Endodermal cell (in vitro differentiated cells): ENCODE data around the gene ADAMTS17. TPM values are rescaled to one million over a fixed set of nuclear protein-coding genes. Genes with fewer than 3 reads are reported as not detected.

ENCODE experiments used
- DNase-seq: peaks from one replicate; pipeline ENCODE4 v3.0.0-alpha.2; 2017
- H3K27ac ChIP-seq: 2 replicates; pipeline ENCODE4 v1.5.1; 2013; ENCODE audit warnings: mild to moderate bottlenecking, low read depth, low read length, moderate library complexity
- H3K27me3 ChIP-seq: 2 replicates; pipeline ENCODE4 v1.6.1; 2013; ENCODE audit warnings: mild to moderate bottlenecking, low read length, moderate library complexity; ENCODE audit not compliant: insufficient read depth, control insufficient read depth, poor library complexity, severe bottlenecking
- H3K36me3 ChIP-seq: 2 replicates; pipeline ENCODE4 v1.7.0; 2013; ENCODE audit warnings: mild to moderate bottlenecking, low read length, moderate library complexity; ENCODE audit not compliant: control insufficient read depth, insufficient read depth
- H3K4me1 ChIP-seq: one replicate; pipeline ENCODE4 v1.7.0; 2013; ENCODE audit warnings: low read length; ENCODE audit not compliant: control insufficient read depth, insufficient read depth
- H3K4me3 ChIP-seq: 2 replicates; pipeline ENCODE4 v1.5.1; 2013; ENCODE audit warnings: mild to moderate bottlenecking, low read length, moderate library complexity
- H3K9ac ChIP-seq: 2 replicates; pipeline ENCODE4 v1.6.1; 2013; ENCODE audit warnings: mild to moderate bottlenecking, low read length, moderate library complexity; ENCODE audit not compliant: poor library complexity, severe bottlenecking; ENCODE audit errors: extremely low read depth
- H3K9me3 ChIP-seq: 2 replicates; pipeline ENCODE4 v1.6.1; 2013; ENCODE audit warnings: mild to moderate bottlenecking, low read length, moderate library complexity; ENCODE audit not compliant: control insufficient read depth
- H3K27ac Mint-ChIP-seq: 2 replicates; pipeline ENCODE4 v1.8.0; 2020; ENCODE audit warnings: mixed read lengths
- H3K27me3 Mint-ChIP-seq: 2 replicates; pipeline ENCODE4 v1.8.0; 2021; ENCODE audit warnings: mild to moderate bottlenecking, mixed read lengths; ENCODE audit not compliant: insufficient read depth
- H3K36me3 Mint-ChIP-seq: 2 replicates; pipeline ENCODE4 v1.8.0; 2020; ENCODE audit warnings: low read depth, mixed read lengths
- H3K4me1 Mint-ChIP-seq: 2 replicates; pipeline ENCODE4 v1.8.0; 2020; ENCODE audit warnings: mixed read lengths
- H3K4me3 Mint-ChIP-seq: 2 replicates; pipeline ENCODE4 v1.8.0; 2020; ENCODE audit warnings: mild to moderate bottlenecking, moderate library complexity, mixed read lengths
- H3K9me3 Mint-ChIP-seq: 2 replicates; pipeline ENCODE4 v1.8.0; 2020; ENCODE audit warnings: mild to moderate bottlenecking, mixed read lengths
- CTCF ChIP-seq: fragments of 200-600 bp; sonication (generic); conservative IDR thresholded peaks from 2 replicates; pipeline ENCODE4 v1.5.0; 2021; ENCODE audit warnings: antibody characterized with exemption, mild to moderate bottlenecking
- WGBS, 2 experiments: methylation state at CpG; one replicate each; pipeline versions ENCODE4 v1.1.5 to v1.1.7; 2013; ENCODE audit warnings: missing lambda C conversion rate in 2 of 2, mixed read lengths in 1 of 2; ENCODE audit not compliant: insufficient coverage in 1 of 2, insufficient read length in 1 of 2; 5-methylcytosine and 5-hydroxymethylcytosine counted together
- total RNA-seq, 2 donors: library from RNA; stranded (reverse); fragmentation: NEBNext Ultra II Directional in 1 of 2; extraction: Animal tissue kit (Norgen Biotek cat#: 25700) in 1 of 2; gene quantifications; 2 replicates in 1 of 2; 3 replicates in 1 of 2; pipeline ENCODE4 v1.2.1, GENCODE V29; 2021

Gene ADAMTS17
- total RNA-seq, 2 donors from 2014 or later = 0.82 to 2.3 TPM

GRCh38 chr15:100043692-100044091 lies 298.1 kb downstream of the ADAMTS17 start:
- DNase-seq = peak; percentile 17
- 88 to 97% methylated on average over 6 of the region's 6 CpGs for WGBS, 2 experiments
- H3K4me3 ChIP-seq = no peak overlapping the region
- peaks cover 6% of the 10 kb centered on the region for H3K4me1 Mint-ChIP-seq
- peaks cover 23% of the 10 kb centered on the region for H3K9me3 Mint-ChIP-seq
- H3K9ac ChIP-seq = no peak overlapping the region
- H3K27ac ChIP-seq = no peak overlapping the region
- H3K36me3 ChIP-seq = no peaks in the 10 kb centered on the region
- TF ChIP-seq CTCF = no peak
- peaks cover 3% of the 10 kb centered on the region for H3K36me3 Mint-ChIP-seq
- H3K4me3 Mint-ChIP-seq = no peak overlapping the region
- H3K27me3 Mint-ChIP-seq = no peaks in the 10 kb centered on the region
- no peak overlapping the region for H3K27ac Mint-ChIP-seq
- H3K27me3 ChIP-seq = no peaks in the 10 kb centered on the region
- H3K9me3 ChIP-seq = peaks cover 6% of the 10 kb centered on the region
- H3K4me1 ChIP-seq = no peaks in the 10 kb centered on the region

- TF ChIP-seq CTCF = no peak
- no peak for DNase-seq
- WGBS, 2 experiments = 92 to 93% methylated on average over 6 to 8 of the region's 8 CpGs
- H3K36me3 Mint-ChIP-seq = peaks cover 3% of the 10 kb centered on the region
- no peaks in the 10 kb centered on the region for H3K27me3 Mint-ChIP-seq
- H3K27ac Mint-ChIP-seq = no peak overlapping the region
- no peak overlapping the region for H3K4me3 ChIP-seq
- H3K4me3 Mint-ChIP-seq = no peak overlapping the region
- peaks cover 6% of the 10 kb centered on the region for H3K9me3 ChIP-seq
- H3K27ac ChIP-seq = no peak overlapping the region
- no peaks in the 10 kb centered on the region for H3K27me3 ChIP-seq
- no peaks in the 10 kb centered on the region for H3K4me1 ChIP-seq
- H3K9ac ChIP-seq = no peak overlapping the region
- H3K9me3 Mint-ChIP-seq = peaks cover 21% of the 10 kb centered on the region
- peaks cover 6% of the 10 kb centered on the region for H3K4me1 Mint-ChIP-seq
- H3K36me3 ChIP-seq = no peaks in the 10 kb centered on the region
These were observed 298.6 kb downstream of the ADAMTS17 start for GRCh38 chr15:100043068-100043641.

GRCh38 chr15:100042558-100042957 lies 299.2 kb downstream of the ADAMTS17 start:
- H3K9me3 ChIP-seq = peaks cover 2% of the 10 kb centered on the region
- H3K4me3 ChIP-seq = no peak overlapping the region
- no peaks in the 10 kb centered on the region for H3K4me1 ChIP-seq
- H3K4me1 Mint-ChIP-seq = peaks cover 6% of the 10 kb centered on the region
- no peak overlapping the region for H3K9ac ChIP-seq
- H3K27me3 Mint-ChIP-seq = no peaks in the 10 kb centered on the region
- no peaks in the 10 kb centered on the region for H3K36me3 ChIP-seq
- peak; percentile 20 for DNase-seq
- TF ChIP-seq CTCF = no peak
- H3K9me3 Mint-ChIP-seq = peaks cover 15% of the 10 kb centered on the region
- whole genome bisulfite sequencing, 2 experiments = 90 to 100% methylated on average over 4 of the region's 5 CpGs
- no peak overlapping the region for H3K27ac ChIP-seq
- no peak overlapping the region for H3K27ac Mint-ChIP-seq
- H3K4me3 Mint-ChIP-seq = no peak overlapping the region
- H3K27me3 ChIP-seq = no peaks in the 10 kb centered on the region
- H3K36me3 Mint-ChIP-seq = no peaks in the 10 kb centered on the region
